Activated naive CD4-positive, alpha-beta T cell treated with anti-CD3 and anti-CD28 coated beads for 36 hours (primary cell): Measurements from ENCODE around the gene SMG6. TPM values are rescaled to one million over a fixed set of nuclear protein-coding genes. Genes with fewer than 3 reads are reported as not detected.

ENCODE experiments used
- CTCF ChIA-PET: fragments of 350-600 bp; sonication (Branson Sonifier 250); formaldehyde crosslinking; loops from one replicate; lab custom pipeline; 2021; ENCODE audit warnings: antibody characterized with exemption; lab: Charles Lee
- DNase-seq: peaks from one replicate; pipeline ENCODE4 v3.0.0-alpha.2; 2020
- H3K27ac Mint-ChIP-seq: one replicate; pipeline ENCODE4 v1.8.0; 2021; ENCODE audit warnings: mild to moderate bottlenecking, mixed read lengths
- H3K27me3 Mint-ChIP-seq: one replicate; pipeline ENCODE4 v1.8.0; 2021; ENCODE audit warnings: low read depth, mixed read lengths
- H3K36me3 Mint-ChIP-seq: one replicate; pipeline ENCODE4 v1.8.0; 2021; ENCODE audit warnings: low read depth, mixed read lengths
- H3K4me1 Mint-ChIP-seq: one replicate; pipeline ENCODE4 v1.8.0; 2021; ENCODE audit warnings: low read depth, mixed read lengths
- H3K4me3 Mint-ChIP-seq: one replicate; pipeline ENCODE4 v1.8.0; 2021; ENCODE audit warnings: mild to moderate bottlenecking, moderate library complexity, mixed read lengths
- H3K9me3 Mint-ChIP-seq: one replicate; pipeline ENCODE4 v1.8.0; 2021; ENCODE audit warnings: mixed read lengths
- intact Hi-C: fragments of 100-400 bp; cut with micrococcal nuclease; formaldehyde crosslinking; loops from one replicate; pipeline ENCODE4 v1.15.1; 2023
- total RNA-seq, 2 experiments: library from RNA; stranded (reverse); gene quantifications; one replicate each; pipeline ENCODE4 v1.2.3, GENCODE V29; 2021

SMG6 gene
- total RNA-seq, 2 experiments from 2014 or later: 18.8 to 20.7 TPM

GRCh38 chr17:2049333-2050299 lies 254.0 kb downstream of the SMG6 start:
- H3K27ac Mint-ChIP-seq: no peak overlapping the region
- H3K36me3 Mint-ChIP-seq: peaks cover 2% of the 10 kb centered on the region

GRCh38 chr17:2048805-2049204 lies 254.8 kb downstream of the SMG6 start:
- H3K27ac Mint-ChIP-seq: no peak overlapping the region
- H3K4me1 Mint-ChIP-seq: peaks cover 21% of the 10 kb centered on the region
- peaks cover 3% of the 10 kb centered on the region for H3K36me3 Mint-ChIP-seq
- peak overlapping the region; percentile 63 for H3K4me3 Mint-ChIP-seq
- H3K27me3 Mint-ChIP-seq: peaks cover 17% of the 10 kb centered on the region
- CTCF ChIA-PET: interaction anchor here (0.9 to 1.4 kb wide), 2 partner anchors 9 to 265 kb away, joined by 3 to 4 read pairs; no protein-coding TSS in a partner anchor
- intact Hi-C loops: loop anchor here (2.0 kb wide), 1 partner anchor 18 kb away; the partner anchor contains the start of gene DPH1
- no peak for DNase-seq
- no peaks in the 10 kb centered on the region for H3K9me3 Mint-ChIP-seq

More at GRCh38 chr17:2049333-2050299, 254.0 kb downstream of the SMG6 start:
- intact Hi-C loops: loop anchor here (2.0 to 5.0 kb wide), 3 partner anchors 19 to 353 kb away; partner anchors contain the start of genes DPH1, MNT, SMG6 and SRR
- Mint-ChIP-seq H3K4me3 (peak overlapping the region; percentile 63), H3K4me1 (peaks cover 20% of the 10 kb centered on the region), H3K27me3 (peaks cover 17% of the 10 kb centered on the region), H3K9me3 (no peaks in the 10 kb centered on the region)
- peak; percentile 83 for DNase-seq
- CTCF ChIA-PET: interaction anchor here (0.7 to 1.4 kb wide), 2 partner anchors 9 to 195 kb away, joined by 4 read pairs; no protein-coding TSS in a partner anchor

- Mint-ChIP-seq H3K27me3 (peaks cover 13% of the 10 kb centered on the region), H3K36me3 (peaks cover 11% of the 10 kb centered on the region), H3K4me3 (no peak overlapping the region), H3K4me1 (peaks cover 26% of the 10 kb centered on the region), H3K9me3 (no peaks in the 10 kb centered on the region), H3K27ac (no peak overlapping the region)
- no peak for DNase-seq
- CTCF ChIA-PET: interaction anchor here (0.9 kb wide), 1 partner anchor 235 kb away, joined by 4 read pairs; no protein-coding TSS in a partner anchor
- intact Hi-C loops: no loop called here
These were observed 256.0 kb downstream of the SMG6 start for GRCh38 chr17:2047590-2047989.

GRCh38 chr17:2044263-2044894 lies 259.2 kb downstream of the SMG6 start:
- peak overlapping the region; percentile 54 for H3K27ac Mint-ChIP-seq
- intact Hi-C loops: loop anchor here (5.0 kb wide), 1 partner anchor 377 kb away; no protein-coding TSS in a partner anchor

GRCh38 chr17:2043785-2044184 lies 259.8 kb downstream of the SMG6 start:
- CTCF ChIA-PET: interaction anchor here (0.6 kb wide), 1 partner anchor 217 kb away, joined by 4 read pairs; no protein-coding TSS in a partner anchor

More at GRCh38 chr17:2044263-2044894, 259.2 kb downstream of the SMG6 start:
- CTCF ChIA-PET: interaction anchor here (0.6 kb wide), 1 partner anchor 217 kb away, joined by 4 read pairs; no protein-coding TSS in a partner anchor
- Mint-ChIP-seq H3K4me1 (peaks cover 36% of the 10 kb centered on the region), H3K9me3 (no peaks in the 10 kb centered on the region), H3K27me3 (peaks cover 4% of the 10 kb centered on the region), H3K4me3 (no peak overlapping the region), H3K36me3 (peaks cover 21% of the 10 kb centered on the region)
- DNase-seq: no peak

GRCh38 chr17:2042933-2043332 lies 260.7 kb downstream of the SMG6 start:
- no peak for DNase-seq
- H3K36me3 Mint-ChIP-seq: peaks cover 21% of the 10 kb centered on the region
- CTCF ChIA-PET: interaction anchor here (2.1 kb wide), 1 partner anchor 14 kb away, joined by 5 read pairs; no protein-coding TSS in a partner anchor
- intact Hi-C loops: loop anchor here (5.0 kb wide), 1 partner anchor 376 kb away; no protein-coding TSS in a partner anchor
- H3K4me3 Mint-ChIP-seq: peak overlapping the region; percentile 94
- peaks cover 27% of the 10 kb centered on the region for H3K4me1 Mint-ChIP-seq
- no peaks in the 10 kb centered on the region for H3K27me3 Mint-ChIP-seq
- no peaks in the 10 kb centered on the region for H3K9me3 Mint-ChIP-seq
- H3K27ac Mint-ChIP-seq: peak overlapping the region; percentile 93

More at GRCh38 chr17:2043785-2044184, 259.8 kb downstream of the SMG6 start:
- Mint-ChIP-seq H3K9me3 (no peaks in the 10 kb centered on the region), H3K27ac (peak overlapping the region; percentile 65), H3K36me3 (peaks cover 21% of the 10 kb centered on the region), H3K27me3 (no peaks in the 10 kb centered on the region), H3K4me1 (peaks cover 30% of the 10 kb centered on the region), H3K4me3 (peak overlapping the region; percentile 12)
- DNase-seq: no peak
- intact Hi-C loops: loop anchor here (5.0 kb wide), 1 partner anchor 376 kb away; no protein-coding TSS in a partner anchor

- intact Hi-C loops: loop anchor here (5.0 kb wide), 1 partner anchor 375 kb away; no protein-coding TSS in a partner anchor
- peaks cover 27% of the 10 kb centered on the region for H3K4me1 Mint-ChIP-seq
- H3K27me3 Mint-ChIP-seq: no peaks in the 10 kb centered on the region
- H3K36me3 Mint-ChIP-seq: peaks cover 21% of the 10 kb centered on the region
- no peak for DNase-seq
- CTCF ChIA-PET: interaction anchor here (2.1 kb wide), 1 partner anchor 14 kb away, joined by 5 read pairs; no protein-coding TSS in a partner anchor
- H3K27ac Mint-ChIP-seq: peak overlapping the region; percentile 93
- H3K9me3 Mint-ChIP-seq: no peaks in the 10 kb centered on the region
- peak overlapping the region; percentile 94 for H3K4me3 Mint-ChIP-seq
These were observed 261.2 kb downstream of the SMG6 start for GRCh38 chr17:2042390-2042847.

GRCh38 chr17:2041561-2042389 lies 261.8 kb downstream of the SMG6 start, which contains the start of gene OVCA2:
Gene OVCA2 (plus strand): TSS chr17:2042022. CDS start chr17:2042048, 26 bp downstream.
- H3K27me3 Mint-ChIP-seq: no peaks in the 10 kb centered on the region

GRCh38 chr17:2040942-2041560 lies 262.5 kb downstream of the SMG6 start:
- DNase-seq: no peak
- H3K9me3 Mint-ChIP-seq: no peaks in the 10 kb centered on the region
- peak overlapping the region; percentile 29 for H3K4me3 Mint-ChIP-seq
- H3K27me3 Mint-ChIP-seq: no peaks in the 10 kb centered on the region
- H3K27ac Mint-ChIP-seq: no peak overlapping the region
- intact Hi-C loops: loop anchor here (1.0 to 5.0 kb wide), 3 partner anchors 11 to 374 kb away; partner anchors contain the start of gene DPH1
- H3K4me1 Mint-ChIP-seq: peaks cover 27% of the 10 kb centered on the region
- CTCF ChIA-PET: interaction anchor here (2.1 kb wide), 1 partner anchor 16 kb away, joined by 5 read pairs; no protein-coding TSS in a partner anchor
- peaks cover 23% of the 10 kb centered on the region for H3K36me3 Mint-ChIP-seq

More at GRCh38 chr17:2041561-2042389, 261.8 kb downstream of the SMG6 start, which contains the start of gene OVCA2:
- Mint-ChIP-seq H3K4me3 (peak within 1 kb of the TSS; percentile 94), H3K27ac (peak within 1 kb of the TSS; percentile 93), H3K4me1 (peaks cover 27% of the 10 kb centered on the region), H3K9me3 (no peaks in the 10 kb centered on the region), H3K36me3 (peaks cover 23% of the 10 kb centered on the region)
- peak; percentile 97 for DNase-seq
- CTCF ChIA-PET: interaction anchor here (2.1 kb wide), 1 partner anchor 15 kb away, joined by 5 read pairs; no protein-coding TSS in a partner anchor
- intact Hi-C loops: loop anchor here (1.0 to 5.0 kb wide), 3 partner anchors 11 to 374 kb away; partner anchors contain the start of gene DPH1

GRCh38 chr17:2040219-2040827 lies 263.3 kb downstream of the SMG6 start:
- Mint-ChIP-seq H3K4me3 (no peak overlapping the region), H3K27ac (no peak overlapping the region), H3K36me3 (peaks cover 23% of the 10 kb centered on the region), H3K27me3 (no peaks in the 10 kb centered on the region), H3K9me3 (no peaks in the 10 kb centered on the region), H3K4me1 (peaks cover 27% of the 10 kb centered on the region)
- intact Hi-C loops: loop anchor here (5.0 kb wide), 1 partner anchor 373 kb away; no protein-coding TSS in a partner anchor
- DNase-seq: no peak
- CTCF ChIA-PET: no interaction called here
